Measurements from ENCODE around the gene CTAG1A.
"Not testable (repeated sequence)": the region's sequence is repeated elsewhere in the genome, so short reads cannot be mapped to it uniquely, and the experiment has no call there.

CTAG1A gene

GRCh38 chrX:154613586-154613985 is 28.7 kb downstream of the CTAG1A start:
- not testable (repeated sequence) for DNase-seq (ENCODE audit: low read depth)

DNA sequence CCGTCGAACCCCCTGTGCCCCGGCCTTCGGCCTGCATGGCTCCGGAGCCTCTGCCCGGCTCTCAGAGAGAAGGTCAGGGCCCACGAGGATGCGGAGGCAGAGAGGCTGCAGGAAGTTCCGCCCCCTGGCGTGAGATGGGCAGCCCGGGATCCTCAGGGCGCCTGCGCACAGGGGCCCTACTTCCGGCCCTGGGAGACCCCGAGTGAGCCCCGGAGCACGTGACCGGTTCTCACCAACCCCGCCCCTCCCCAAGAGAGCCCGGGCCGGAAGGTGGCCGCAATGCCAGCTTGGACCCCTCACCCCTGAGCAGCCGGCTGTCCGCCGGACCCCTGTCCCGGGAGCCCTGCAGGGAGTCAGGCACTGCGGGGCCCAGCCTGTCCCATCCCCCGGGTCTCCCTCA is 34.2 kb downstream of the CTAG1A start, which contains the start of gene CTAG1B:
Gene CTAG1B (minus strand): TSS at position 101 of the 400 bp plus-strand sequence. CDS start 64 bp downstream, at position 37.
- not testable (repeated sequence) for DNase-seq (ENCODE audit: low read depth)

- DNase-seq (ENCODE audit: low read depth) = not testable (repeated sequence)
Observed at GRCh38 chrX:154620767-154621414, 36.0 kb downstream of the CTAG1A start.

GRCh38 chrX:154628960-154629359 is 44.0 kb downstream of the CTAG1A start:
- not testable (repeated sequence) for DNase-seq (ENCODE audit: low read depth)

DNA sequence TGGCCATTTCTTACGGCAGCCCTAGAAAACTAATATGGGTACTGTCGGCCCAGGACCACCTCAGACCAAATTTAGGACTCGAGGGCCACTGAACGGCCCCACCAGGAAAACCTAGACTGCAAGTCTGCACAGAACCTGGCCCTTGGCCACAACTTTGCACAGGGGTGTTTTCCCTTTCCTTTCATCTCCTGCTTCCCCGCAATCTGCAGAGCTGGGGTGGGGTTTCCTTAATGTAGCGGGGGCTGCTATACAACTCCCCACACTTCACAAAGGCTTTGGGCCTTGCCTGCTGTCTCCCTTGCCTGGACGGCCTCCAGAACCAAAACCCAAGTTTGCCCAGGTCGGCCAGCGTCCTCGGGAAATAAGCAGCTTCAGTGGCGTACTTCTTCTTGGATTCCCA is 46.0 kb downstream of the CTAG1A start:
- DNase-seq (ENCODE audit: low read depth) = not testable (repeated sequence)

GRCh38 chrX:154633661-154634060 is 48.7 kb downstream of the CTAG1A start:
- DNase-seq (ENCODE audit: low read depth) = not testable (repeated sequence)
